H1 (cell line): Measurements from ENCODE around the gene SLC35F1. TPM values are rescaled to one million over a fixed set of nuclear protein-coding genes. Genes with fewer than 3 reads are reported as not detected.

Experiments used
- CTCF ChIA-PET: fragments of 300-600 bp; sonication (Branson Sonifier 250); formaldehyde crosslinking; loops from one replicate; lab custom pipeline; 2021; ENCODE audit not compliant: partially characterized antibody; lab: Charles Lee
- POLR2A ChIA-PET: fragments of 300-600 bp; sonication (Branson Sonifier 250); formaldehyde crosslinking; loops from one replicate; lab custom pipeline; 2021; ENCODE audit warnings: inconsistent platforms; ENCODE audit not compliant: partially characterized antibody; lab: Charles Lee
- DNase-seq, 2 experiments: peaks; one replicate each; pipeline versions ENCODE4 v3.0.0 to v3.0.0-alpha.2; 2010 to 2022; ENCODE audit warnings: low spot score in 2 of 2, low read depth in 1 of 2, mixed read lengths in 1 of 2
- FAIRE-seq: peaks from 2 replicates; lab custom pipeline; 2011; peaks lifted over from hg19 to GRCh38; lab: Jason Lieb, UNC
- H2AFZ ChIP-seq: 2 replicates; pipeline ENCODE4 v1.8.1; 2012; ENCODE audit warnings: low read length, inconsistent platforms
- H2AK5ac ChIP-seq: 2 replicates; pipeline ENCODE4 v1.6.1; 2013; ENCODE audit warnings: low read depth, low read length
- H2BK120ac ChIP-seq: replicated peaks from 2 replicates; pipeline ENCODE3; 2013; ENCODE audit warnings: low read depth, low read length, inconsistent platforms
- H2BK12ac ChIP-seq: 2 replicates; pipeline ENCODE4 v1.6.1; 2013; ENCODE audit warnings: low read depth, low read length
- H2BK15ac ChIP-seq: 2 replicates; pipeline ENCODE4 v1.6.1; 2013; ENCODE audit warnings: low read length
- H2BK20ac ChIP-seq: 2 replicates; pipeline ENCODE4 v1.6.1; 2013; ENCODE audit warnings: low read length
- H2BK5ac ChIP-seq: 2 replicates; pipeline ENCODE4 v1.6.1; 2013; ENCODE audit warnings: low read depth, low read length
- H3K14ac ChIP-seq: 2 replicates; pipeline ENCODE4 v1.6.1; 2013; ENCODE audit warnings: inconsistent platforms; ENCODE audit not compliant: insufficient read length
- H3K18ac ChIP-seq: 2 replicates; pipeline ENCODE4 v1.6.1; 2013; ENCODE audit warnings: low read length; ENCODE audit errors: extremely low read depth
- H3K23ac ChIP-seq: 2 replicates; pipeline ENCODE4 v1.6.1; 2013; ENCODE audit warnings: inconsistent platforms; ENCODE audit not compliant: insufficient read length
- H3K23me2 ChIP-seq: 2 replicates; pipeline ENCODE4 v1.6.1; 2013; ENCODE audit warnings: low read depth, low read length
- H3K27ac ChIP-seq: 2 replicates; pipeline ENCODE4 v1.6.1; 2011; ENCODE audit warnings: low read depth, low read length, inconsistent platforms
- H3K27me3 ChIP-seq, 4 experiments: replicated peaks in 1 of 4; 1 replicate in 1 of 4; 2 replicates in 3 of 4; pipeline versions ENCODE4 v1.6.1 to v1.8.1; 2011 to 2013; ENCODE audit warnings: low read length in 3 of 4, mild to moderate bottlenecking in 3 of 4, inconsistent platforms in 2 of 4, mixed read lengths in 2 of 4, moderate library complexity in 1 of 4; ENCODE audit not compliant: control insufficient read depth in 3 of 4, insufficient read depth in 3 of 4; ENCODE audit errors: extremely low read depth in 1 of 4
- H3K36me3 ChIP-seq, 4 experiments: 2 replicates each; pipeline versions ENCODE4 v1.6.1 to v1.8.1; 2011 to 2013; ENCODE audit warnings: mild to moderate bottlenecking in 4 of 4, low read length in 3 of 4, moderate library complexity in 2 of 4, control low read depth in 1 of 4, inconsistent platforms in 1 of 4; ENCODE audit not compliant: insufficient read depth in 4 of 4, control insufficient read depth in 2 of 4
- H3K4ac ChIP-seq: replicated peaks from 2 replicates; pipeline ENCODE3; 2013; ENCODE audit warnings: low read length, low read depth, mixed read lengths, inconsistent platforms; ENCODE audit not compliant: insufficient read length
- H3K4me1 ChIP-seq, 4 experiments: replicated peaks in 1 of 4; 1 replicate in 1 of 4; 2 replicates in 3 of 4; pipeline versions ENCODE4 v1.6.1 to v1.8.1; 2011 to 2013; ENCODE audit warnings: low read length in 3 of 4, inconsistent platforms in 2 of 4, mixed read lengths in 1 of 4; ENCODE audit not compliant: insufficient read depth in 4 of 4, control insufficient read depth in 3 of 4
- H3K4me2 ChIP-seq, 2 experiments: 2 replicates each; pipeline versions ENCODE4 v1.6.1 to v1.8.1; 2011 to 2013; ENCODE audit warnings: low read depth in 2 of 2, low read length in 2 of 2, control low read depth in 1 of 2, inconsistent platforms in 1 of 2, mild to moderate bottlenecking in 1 of 2; ENCODE audit not compliant: insufficient read depth in 1 of 2
- H3K4me3 ChIP-seq, 4 experiments: fragments of 200-600, 300-600 bp in 1 of 4; sonication (generic), shearing (Covaris generic), sonication (Bioruptor Twin) in 1 of 4; 2 replicates each; pipeline versions ENCODE4 v1.5.1 to v1.8.1; 2011 to 2016; ENCODE audit warnings: low read length in 4 of 4, low read depth in 3 of 4, control low read depth in 2 of 4, inconsistent platforms in 2 of 4, mild to moderate bottlenecking in 2 of 4, mixed read lengths in 1 of 4, moderate library complexity in 1 of 4; ENCODE audit not compliant: insufficient read depth in 2 of 4; ENCODE audit errors: extremely low read depth in 1 of 4
- H3K56ac ChIP-seq: replicated peaks from 2 replicates; pipeline ENCODE3; 2013; ENCODE audit warnings: low read depth, mild to moderate bottlenecking, mixed read lengths, low read length, inconsistent platforms; ENCODE audit not compliant: insufficient read length
- H3K79me1 ChIP-seq: 2 replicates; pipeline ENCODE4 v1.6.1; 2013; ENCODE audit warnings: low read depth, low read length, control low read depth
- H3K79me2 ChIP-seq, 2 experiments: 2 replicates each; pipeline versions ENCODE4 v1.6.1 to v1.8.1; 2012 to 2013; ENCODE audit warnings: low read length in 2 of 2, mild to moderate bottlenecking in 2 of 2, inconsistent platforms in 1 of 2; ENCODE audit not compliant: insufficient read depth in 2 of 2, control insufficient read depth in 1 of 2
- H3K9ac ChIP-seq, 4 experiments: replicated peaks in 1 of 4; 1 replicate in 1 of 4; 2 replicates in 3 of 4; pipeline versions ENCODE4 v1.6.1 to v1.8.1; 2011 to 2013; ENCODE audit warnings: low read depth in 3 of 4, low read length in 3 of 4, control low read depth in 2 of 4, mild to moderate bottlenecking in 2 of 4, moderate library complexity in 2 of 4, inconsistent platforms in 1 of 4; ENCODE audit errors: extremely low read depth in 1 of 4
- H3K9me3 ChIP-seq, 2 experiments: 2 replicates each; pipeline versions ENCODE4 v1.6.1 to v1.8.1; 2012 to 2013; ENCODE audit warnings: mild to moderate bottlenecking in 2 of 2, moderate library complexity in 2 of 2, control low read depth in 1 of 2, inconsistent platforms in 1 of 2, low read depth in 1 of 2, low read length in 1 of 2, mixed read lengths in 1 of 2; ENCODE audit not compliant: insufficient read depth in 2 of 2
- H4K20me1 ChIP-seq, 2 experiments: replicated peaks in 1 of 2; 2 replicates each; pipeline versions ENCODE3 to v1.8.1; 2011 to 2013; ENCODE audit warnings: inconsistent platforms in 2 of 2, low read length in 2 of 2, mild to moderate bottlenecking in 1 of 2; ENCODE audit not compliant: insufficient read depth in 2 of 2, control insufficient read depth in 1 of 2
- H4K5ac ChIP-seq: 2 replicates; pipeline ENCODE4 v1.6.1; 2013; ENCODE audit warnings: low read length, low read depth, mixed read lengths, inconsistent platforms; ENCODE audit not compliant: insufficient read length
- H4K8ac ChIP-seq: 2 replicates; pipeline ENCODE4 v1.8.0; 2013; ENCODE audit warnings: mild to moderate bottlenecking, moderate library complexity, low read length, inconsistent platforms; ENCODE audit not compliant: insufficient read depth; ENCODE audit errors: extremely low read depth
- H4K91ac ChIP-seq: replicated peaks from 2 replicates; pipeline ENCODE3; 2013; ENCODE audit warnings: low read length, mixed read lengths, inconsistent platforms; ENCODE audit not compliant: insufficient read length
- CBX8 ChIP-seq: fragments of 300-800, 300-1000 bp; sonication (generic); IDR thresholded peaks from 2 replicates; pipeline ENCODE4 v1.7.1; 2016; ENCODE audit warnings: low read depth, low read length, borderline replicate concordance
- CREB1 ChIP-seq: IDR thresholded peaks from 2 replicates; pipeline ENCODE4 v1.6.1; 2012; ENCODE audit warnings: inconsistent platforms
- CTBP2 ChIP-seq: IDR thresholded peaks from 2 replicates; pipeline ENCODE4 v1.7.0; 2011; ENCODE audit warnings: borderline replicate concordance, mild to moderate bottlenecking, moderate library complexity, mixed read lengths, low read length; ENCODE audit not compliant: insufficient read depth, insufficient read length
- EGR1 ChIP-seq: IDR thresholded peaks from 2 replicates; pipeline ENCODE4 v1.6.1; 2011; ENCODE audit warnings: low read depth, low read length, borderline replicate concordance
- EP300 ChIP-seq, 2 experiments: IDR thresholded peaks; 1 replicate in 1 of 2; 2 replicates in 1 of 2; pipeline ENCODE4 v1.6.1; 2011 to 2012; ENCODE audit warnings: low read depth in 2 of 2, low read length in 2 of 2, mild to moderate bottlenecking in 2 of 2, borderline replicate concordance in 1 of 2, inconsistent platforms in 1 of 2, moderate library complexity in 1 of 2
- KDM5A ChIP-seq: fragments of 200-600 bp; IDR thresholded peaks from 2 replicates; pipeline ENCODE4 v1.7.1; 2012; ENCODE audit warnings: mild to moderate bottlenecking, low read length, inconsistent platforms, mixed read lengths
- PHF8 ChIP-seq: fragments of 200-600 bp; sonication (generic); conservative IDR thresholded peaks from 2 replicates; pipeline ENCODE4 v1.7.1; 2012; ENCODE audit warnings: low read depth, mild to moderate bottlenecking, inconsistent platforms, low read length, moderate library complexity
- POLR2AphosphoS5 ChIP-seq: IDR thresholded peaks from 2 replicates; pipeline ENCODE4 v1.6.1; 2011; ENCODE audit warnings: low read depth, low read length
- RBBP5 ChIP-seq: IDR thresholded peaks from 2 replicates; pipeline ENCODE4 v1.7.1; 2012; ENCODE audit warnings: low read depth, mild to moderate bottlenecking, inconsistent platforms, low read length, moderate library complexity, borderline replicate concordance
- RNF2 ChIP-seq: fragments of 200-900, 300-1000 bp; sonication (generic); IDR thresholded peaks from 2 replicates; pipeline ENCODE4 v1.7.1; 2016; ENCODE audit warnings: borderline replicate concordance, low read depth, mild to moderate bottlenecking, antibody characterized with exemption, low read length; ENCODE audit not compliant: poor library complexity, severe bottlenecking; ENCODE audit errors: missing control alignments
- SIRT6 ChIP-seq: IDR thresholded peaks from one replicate; pipeline ENCODE4 v1.7.1; 2012; ENCODE audit warnings: low read length, inconsistent platforms
- SP4 ChIP-seq: IDR thresholded peaks from 2 replicates; pipeline ENCODE4 v1.6.1; 2012; ENCODE audit warnings: low read length, inconsistent platforms
- TAF7 ChIP-seq: optimal IDR thresholded peaks from 2 replicates; pipeline ENCODE3; 2011; ENCODE audit warnings: low read depth, mild to moderate bottlenecking, inconsistent platforms, low read length, moderate library complexity, borderline replicate concordance
- TEAD4 ChIP-seq: IDR thresholded peaks from 2 replicates; pipeline ENCODE4 v1.6.1; 2012; ENCODE audit warnings: low read depth, low read length, inconsistent platforms, mixed read lengths
- WGBS, 2 experiments: shearing (Covaris generic) in 1 of 2; methylation state at CpG; one replicate each; pipeline versions ENCODE4 v1.1.6 to v1.1.7; 2013 to 2015; ENCODE audit warnings: low lambda C conversion rate in 2 of 2, mixed read lengths in 2 of 2, inconsistent platforms in 1 of 2, low coverage in 1 of 2, missing lambda C conversion rate in 1 of 2; ENCODE audit not compliant: insufficient replicate concordance in 2 of 2, insufficient coverage in 1 of 2, insufficient read length in 1 of 2; ENCODE audit errors: extremely low coverage in 1 of 2, missing lambda C conversion rate in 1 of 2; 5-methylcytosine and 5-hydroxymethylcytosine counted together
- polyA plus RNA-seq, 7 experiments: library from polyadenylated mRNA; depleted of rRNA in 3 of 7; stranded (reverse) in 5 of 7; unstranded in 2 of 7; fragments of >200 nt in 5 of 7; fragments of 200-250 nt in 2 of 7; gene quantifications; 1 replicate in 5 of 7; 2 replicates in 1 of 7; 4 replicates in 1 of 7; pipeline versions ENCODE4 v1.2.1 to v1.2.3, GENCODE V29; 2011 to 2013; ENCODE audit warnings: missing spikeins in 2 of 7, mixed read lengths in 2 of 7
- total RNA-seq: library from RNA; stranded (reverse); fragmentation: NEBNext Ultra II Directional; extraction: Animal tissue kit (Norgen Biotek cat#: 25700); gene quantifications from 2 replicates; pipeline ENCODE4 v1.2.1, GENCODE V29; 2021
- TF ChIP-seq, protein P1 (sequence below): IDR thresholded peaks from 2 replicates; pipeline ENCODE4 v1.6.1; 2012; ENCODE audit warnings: inconsistent platforms

Gene SLC35F1
- total and polyA plus RNA-seq, 2 of the 8 experiments (the other 6 are each of a cell fraction or from before 2014, with no cell fraction given) = 7.0 to 10.0 TPM

DNA sequence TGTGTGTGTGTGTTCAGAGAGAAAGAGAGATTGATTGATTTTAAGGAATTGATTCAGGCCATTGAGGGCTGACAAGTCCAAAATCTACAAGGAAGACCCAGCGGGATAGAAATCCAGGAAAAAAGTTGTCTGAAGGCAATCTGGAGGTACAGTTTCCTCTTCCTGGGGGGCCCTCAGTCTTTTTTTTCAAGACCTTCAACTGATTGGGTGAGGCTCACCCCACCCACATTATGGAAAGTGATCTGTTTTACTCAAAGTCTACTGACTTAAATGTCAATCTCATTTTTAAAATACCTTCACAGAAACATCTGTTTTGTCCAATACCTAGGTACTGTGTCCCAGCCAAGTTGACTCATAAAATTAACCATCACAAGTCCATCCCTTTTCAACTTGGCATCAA lies 398.0 kb downstream of the SLC35F1 start:
- H3K14ac ChIP-seq = no peak overlapping the region
- no peak overlapping the region for H2AK5ac ChIP-seq
- no peak overlapping the region for H3K56ac ChIP-seq
- H3K79me1 ChIP-seq = no peaks in the 10 kb centered on the region
- 100% methylated on average over 1 of the region's 1 CpG; no CpG with 5 or more reads in 1 of the 2 experiments for WGBS, 2 experiments
- H3K4me1 ChIP-seq = peaks cover 0 to 3% (median 0%) of the 10 kb centered on the region in 4 experiments; a peak in 2 of 7 replicates
- H3K4me2 ChIP-seq = no peak overlapping the region
- no peak overlapping the region for H4K5ac ChIP-seq
- H3K9me3 ChIP-seq = no peaks in the 10 kb centered on the region
- H2BK12ac ChIP-seq = no peak overlapping the region
- no peak overlapping the region for H3K4me3 ChIP-seq
- H4K20me1 ChIP-seq = no peaks in the 10 kb centered on the region
- no peaks in the 10 kb centered on the region; the same call in 1 of the 2 replicates for H3K23me2 ChIP-seq
- H3K27ac ChIP-seq = no peak overlapping the region
- no peak overlapping the region for H2BK15ac ChIP-seq
- H3K9ac ChIP-seq = no peak overlapping the region
- no peak overlapping the region for H2BK20ac ChIP-seq
- no peak overlapping the region for H3K23ac ChIP-seq
- H3K4ac ChIP-seq = no peak overlapping the region
- H2BK5ac ChIP-seq = no peak overlapping the region
- H3K79me2 ChIP-seq = no peaks in the 10 kb centered on the region
- no peaks in the 10 kb centered on the region for H3K36me3 ChIP-seq
- H3K27me3 ChIP-seq = no peaks in the 10 kb centered on the region; a peak in 1 of 7 replicates
- H2AFZ ChIP-seq = no peak overlapping the region
- H3K18ac ChIP-seq = no peak overlapping the region
- FAIRE-seq (no peak), DNase-seq (no peak)
- CTCF ChIA-PET = no interaction called here
- H4K8ac ChIP-seq = no peak overlapping the region
- H4K91ac ChIP-seq = no peak overlapping the region
- no peak overlapping the region for H2BK120ac ChIP-seq
- POLR2A ChIA-PET = no interaction called here
- TF ChIP-seq SP4 = no peak
- TF ChIP-seq EP300 (IDR thresholded peaks at IDR 0.05; ENCODE audit: borderline replicate concordance in 1 of 2, low read depth in 2 of 2, low read length in 2 of 2) = no peak
- TF ChIP-seq KDM5A = no peak
- no peak for TF ChIP-seq TEAD4
- no peak for TF ChIP-seq SIRT6
- TF ChIP-seq CTBP2 = no peak
- TF ChIP-seq RNF2 = no peak
- TF ChIP-seq RBBP5 = no peak
- TF ChIP-seq PHF8 = no peak
- TF ChIP-seq POLR2AphosphoS5 = no peak
- no peak for TF ChIP-seq CREB1
- no peak for TF ChIP-seq TAF7
- no peak for TF ChIP-seq CBX8
- TF ChIP-seq, protein P1, sequence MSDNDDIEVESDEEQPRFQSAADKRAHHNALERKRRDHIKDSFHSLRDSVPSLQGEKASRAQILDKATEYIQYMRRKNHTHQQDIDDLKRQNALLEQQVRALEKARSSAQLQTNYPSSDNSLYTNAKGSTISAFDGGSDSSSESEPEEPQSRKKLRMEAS = no peak
- TF ChIP-seq EGR1 = no peak
